Fibroblast of skin of right biceps (primary cell): ENCODE measurements around the gene LYZL1.
"Not testable (repeated sequence)": the region's sequence is repeated elsewhere in the genome, so short reads cannot be mapped to it uniquely, and the experiment has no call there.

Source experiments
- DNase-seq: peaks from one replicate; pipeline ENCODE4 v3.0.0-alpha.2; 2013

LYZL1 gene

DNA sequence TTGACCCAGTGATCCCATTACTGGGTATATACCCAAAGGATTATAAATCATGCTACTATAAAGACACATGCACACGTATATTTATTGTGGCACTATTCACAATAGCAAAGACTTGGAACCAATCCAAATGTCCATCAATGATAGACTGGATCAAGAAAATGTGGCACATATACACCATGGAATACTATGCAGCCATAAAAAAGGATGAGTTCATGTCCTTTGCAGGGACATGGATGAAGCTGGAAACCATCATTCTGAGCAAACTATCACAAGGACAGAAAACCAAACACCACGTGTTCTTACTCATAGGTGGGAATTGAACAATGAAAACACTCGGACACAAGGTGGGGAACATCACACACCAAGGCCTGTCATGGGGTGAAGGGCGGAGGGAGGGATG is 48.7 kb downstream of the LYZL1 start:
- DNase-seq, result not testable (repeated sequence)

DNA sequence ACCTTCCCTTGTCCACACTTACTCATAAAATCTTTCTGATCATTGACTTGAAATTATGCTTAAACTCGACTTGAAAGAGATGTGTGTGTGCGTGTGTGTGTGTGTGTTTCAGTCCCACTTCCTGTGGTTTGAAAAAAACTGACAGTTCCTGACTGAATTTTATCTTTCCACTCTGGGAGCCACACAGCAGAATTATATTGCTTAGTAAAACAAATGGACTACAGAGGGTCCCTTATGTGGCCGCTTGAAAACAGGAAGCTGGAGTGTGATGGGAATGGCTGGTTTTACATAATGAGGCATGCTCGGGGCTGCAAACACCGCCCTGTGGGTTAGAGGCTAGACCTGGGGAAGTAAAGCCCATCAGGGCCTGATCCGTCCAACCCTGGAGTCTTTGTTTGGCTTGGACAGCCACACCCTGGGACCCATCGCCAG is 54.8 kb downstream of the LYZL1 start:
- no peak for DNase-seq

DNA sequence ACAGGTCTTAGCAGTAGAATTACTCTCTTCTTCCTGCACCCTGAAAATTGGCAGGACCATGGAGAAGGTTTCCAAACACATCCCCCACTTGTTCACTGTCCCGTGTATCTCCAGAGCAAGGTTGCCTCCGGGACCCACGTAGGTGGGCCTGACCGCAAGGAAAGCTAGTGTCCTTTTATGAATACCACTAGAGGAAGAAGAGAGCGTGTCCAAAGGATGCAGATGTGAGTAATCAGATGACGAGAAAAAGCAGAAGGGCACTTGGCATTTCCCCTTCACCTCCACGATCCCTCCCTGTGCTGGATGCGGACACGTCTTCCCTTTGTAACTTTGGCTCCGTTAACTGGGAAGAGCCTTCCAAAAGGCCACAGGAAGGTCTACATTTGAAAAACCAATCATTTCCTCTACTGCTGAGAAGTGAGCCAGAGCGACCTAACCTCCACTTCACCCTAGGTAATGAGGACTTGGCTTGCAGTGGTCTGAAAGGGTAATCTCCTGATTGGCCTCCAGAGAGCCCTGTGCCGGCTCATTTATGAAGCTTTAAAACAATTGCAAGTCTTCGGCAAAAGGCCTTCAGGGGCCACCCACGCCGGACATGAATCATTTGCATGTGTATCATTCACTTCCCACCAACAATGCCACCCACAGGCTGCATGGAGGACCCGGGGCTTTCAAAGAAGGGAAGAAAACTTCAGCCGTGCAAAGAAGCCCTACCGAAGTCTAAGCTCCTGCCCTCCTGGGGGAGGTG is 55.4 kb downstream of the LYZL1 start:
- DNase-seq, result peak; percentile 56

DNA sequence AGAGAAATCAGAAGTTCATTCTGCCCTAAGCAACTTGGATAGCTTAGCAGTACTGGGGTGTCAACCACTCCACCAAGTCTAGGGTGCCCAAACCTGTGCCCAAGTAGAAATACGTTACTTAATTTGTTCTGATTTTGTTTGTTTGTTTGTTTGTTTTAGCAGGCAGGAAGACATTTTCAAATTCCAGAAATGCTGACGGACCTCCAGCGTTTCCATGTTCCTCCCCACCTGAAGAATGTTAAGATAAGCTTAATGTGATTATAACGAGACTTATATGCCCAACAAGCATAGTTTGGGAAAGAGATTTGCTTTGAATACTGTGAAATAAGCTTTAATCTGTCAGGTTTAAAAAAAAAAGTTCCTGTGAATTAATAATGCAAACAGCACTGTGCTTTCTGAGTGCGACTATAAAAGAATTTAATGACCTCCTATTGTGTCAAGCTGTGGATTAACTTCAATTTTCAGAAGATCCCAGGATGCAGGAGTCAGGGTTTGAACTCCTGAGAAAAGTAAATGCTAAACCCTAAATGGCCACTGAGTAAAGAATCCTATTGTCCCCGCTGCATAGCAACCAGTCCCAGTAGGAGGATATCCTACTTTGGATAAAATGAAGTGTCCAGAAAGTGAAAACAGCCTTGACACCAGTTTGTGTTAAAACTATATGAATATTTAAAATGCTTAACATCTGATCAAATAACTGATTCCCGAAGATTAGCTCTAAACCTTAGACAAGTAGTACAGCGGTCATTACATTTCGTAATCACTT is 56.5 kb downstream of the LYZL1 start:
- no peak for DNase-seq

DNA sequence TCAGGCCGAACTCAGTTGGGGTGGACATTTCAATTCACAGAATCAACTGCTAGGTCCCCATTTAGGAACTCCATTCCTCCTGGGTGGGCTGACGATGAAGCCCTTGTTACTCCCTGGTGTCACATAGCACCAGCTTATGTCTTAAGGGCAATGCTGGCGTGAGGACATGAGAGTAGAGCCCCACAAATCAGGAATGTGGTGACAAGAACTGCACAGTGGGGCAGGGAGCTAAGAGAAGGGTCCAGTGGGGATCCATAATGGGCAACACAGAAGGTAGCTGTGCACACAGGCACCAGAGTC is 57.0 kb downstream of the LYZL1 start:
- DNase-seq, result no peak

DNA sequence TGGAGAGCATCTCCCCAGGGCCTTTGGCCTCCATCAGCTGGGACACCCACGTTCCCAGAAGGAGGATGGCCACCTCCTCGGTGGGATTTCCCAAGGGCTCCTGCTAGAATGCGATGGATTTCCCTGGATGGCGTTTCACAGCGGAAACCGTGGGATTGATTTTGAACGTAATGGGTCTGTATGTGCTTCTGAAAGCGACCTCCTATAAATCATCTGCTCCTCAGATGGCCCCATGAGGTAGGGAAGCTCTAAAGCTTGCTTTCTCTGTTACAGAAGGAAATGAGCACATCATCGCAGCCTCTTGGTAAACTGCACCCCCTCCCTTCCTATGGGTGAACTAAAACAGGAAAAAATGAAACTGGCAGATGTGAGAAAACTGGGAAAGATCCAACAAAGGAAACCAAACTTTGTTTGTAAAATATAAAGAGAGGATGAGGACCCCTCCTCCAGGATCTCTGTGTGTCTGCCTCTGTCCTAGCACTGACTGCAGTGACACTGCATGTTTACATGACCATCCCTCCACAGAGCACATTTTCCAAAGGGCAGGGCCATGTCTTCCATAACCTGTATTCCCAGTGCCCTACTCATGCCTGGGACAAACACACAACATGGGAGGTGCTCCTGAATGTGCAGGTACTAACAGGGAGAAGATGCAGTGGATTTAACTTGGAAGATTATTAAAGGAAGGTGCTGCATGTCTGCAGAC is 57.6 kb downstream of the LYZL1 start:
- DNase-seq, result no peak

DNA sequence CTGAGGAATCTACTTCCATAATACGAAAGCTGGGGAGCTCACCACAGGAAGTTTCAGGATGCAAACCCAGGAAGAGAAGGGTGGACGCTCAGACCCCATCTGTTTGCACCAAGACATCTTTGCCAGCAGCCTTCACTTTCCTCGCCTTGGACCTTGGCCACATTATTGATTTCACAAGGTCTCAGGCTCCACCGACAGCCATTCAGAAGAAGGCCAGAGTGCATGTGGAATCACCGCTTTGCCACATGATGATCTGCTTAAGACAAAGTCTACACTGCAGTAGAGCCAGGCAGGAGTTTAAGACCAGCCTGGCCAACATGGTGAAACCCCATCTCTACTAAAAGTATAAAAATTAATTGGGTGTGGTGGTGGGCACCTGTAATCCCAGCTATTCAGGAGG is 60.0 kb downstream of the LYZL1 start:
- no peak for DNase-seq

DNA sequence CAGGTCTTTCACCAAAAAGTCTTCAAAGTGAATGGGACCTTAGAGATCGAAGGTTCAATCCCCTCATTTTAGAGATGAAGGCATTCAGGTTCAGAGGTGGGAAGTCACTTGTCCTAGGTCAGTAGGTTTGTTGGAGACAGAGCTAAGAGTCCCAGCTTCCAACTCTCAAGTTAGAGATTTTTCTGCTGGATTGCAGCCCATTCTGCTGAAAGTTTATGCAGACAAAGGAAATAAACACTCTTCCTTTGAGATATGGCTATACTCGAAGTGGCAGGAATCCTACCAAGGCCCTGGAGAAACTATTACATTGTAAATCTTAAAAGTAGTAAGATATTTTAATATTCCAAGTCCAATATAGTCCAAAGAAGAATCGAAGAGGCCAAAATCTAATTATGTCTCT is 64.4 kb downstream of the LYZL1 start:
- DNase-seq, result no peak

DNA sequence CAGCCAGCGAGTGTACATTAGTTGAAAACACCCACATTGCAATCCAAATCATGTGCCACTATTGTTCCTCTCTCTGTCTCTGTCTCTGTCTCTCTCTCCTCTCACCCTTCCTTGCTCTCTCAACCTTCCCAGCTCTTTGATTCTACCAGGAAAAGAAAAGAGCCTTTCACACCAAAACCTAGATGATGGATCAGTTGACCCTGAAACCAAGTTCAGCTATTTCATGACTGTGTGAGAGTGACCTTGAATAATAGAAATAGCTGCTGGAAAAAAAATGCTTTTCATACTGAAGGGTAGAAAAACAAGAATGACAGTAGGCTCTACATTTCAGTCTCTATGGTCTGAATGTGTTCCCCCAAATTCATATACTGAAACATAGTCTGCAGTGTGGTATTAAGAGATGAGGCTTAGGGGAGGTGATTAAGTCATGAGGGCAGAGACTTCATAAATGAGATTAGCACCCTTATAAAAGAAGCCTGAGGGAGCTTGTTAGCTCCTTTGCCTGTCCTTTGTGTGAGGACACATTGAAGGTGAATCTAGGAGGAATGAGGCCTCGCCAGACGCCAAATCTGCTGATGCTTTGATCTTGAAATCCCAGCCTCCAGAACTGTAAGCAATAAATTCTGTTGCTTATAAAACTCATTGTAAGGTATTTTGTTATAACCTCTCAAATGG is 65.2 kb downstream of the LYZL1 start:
- no peak for DNase-seq

DNA sequence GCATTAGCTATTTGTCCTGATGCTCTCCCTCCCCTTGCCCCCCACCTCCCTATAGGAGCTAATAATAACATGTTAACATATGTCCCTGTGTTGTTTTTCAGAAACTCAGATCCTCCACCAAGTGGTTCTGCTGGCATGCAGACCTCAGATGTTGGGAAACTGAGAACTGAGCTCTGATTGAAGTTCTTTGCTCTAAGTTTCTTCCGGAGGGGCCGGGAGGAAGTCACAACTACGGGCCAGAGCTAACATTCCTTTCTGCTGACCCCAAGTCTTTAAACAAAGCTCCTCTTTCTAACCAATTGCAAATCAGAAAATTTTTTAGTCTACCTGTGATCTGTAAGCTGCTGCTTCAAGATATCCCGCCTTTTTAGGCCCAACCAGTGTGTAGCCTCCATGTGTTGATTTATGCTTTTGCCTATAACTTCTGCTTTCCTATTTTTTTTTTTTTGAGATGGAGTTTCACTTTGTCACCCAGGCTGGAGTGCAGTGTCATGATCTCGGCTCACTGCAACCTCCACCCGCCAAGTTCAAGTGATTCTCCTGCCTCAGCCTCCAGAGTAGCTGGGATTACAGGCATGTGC is 66.6 kb downstream of the LYZL1 start:
- DNase-seq, result no peak

DNA sequence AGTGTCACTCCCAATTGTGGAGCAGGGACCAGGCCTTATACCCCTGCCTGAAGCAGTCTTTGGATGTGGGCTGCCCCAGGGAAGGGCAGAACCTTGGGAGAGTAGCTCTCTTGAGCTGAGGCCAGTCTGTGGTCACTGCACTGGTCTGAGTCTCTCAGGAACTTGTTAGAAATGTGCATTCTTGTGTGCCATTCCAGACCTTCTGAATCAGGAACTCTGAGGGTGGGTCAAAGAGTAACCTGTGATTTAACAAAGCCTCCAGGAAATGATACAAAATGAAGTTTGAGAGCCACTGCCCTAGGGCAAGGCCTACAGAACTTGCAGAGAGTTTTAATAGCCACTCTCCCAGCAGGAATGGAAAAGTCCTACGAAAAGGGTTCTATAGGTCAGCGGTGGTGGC is 68.1 kb downstream of the LYZL1 start:
- DNase-seq, result no peak

DNA sequence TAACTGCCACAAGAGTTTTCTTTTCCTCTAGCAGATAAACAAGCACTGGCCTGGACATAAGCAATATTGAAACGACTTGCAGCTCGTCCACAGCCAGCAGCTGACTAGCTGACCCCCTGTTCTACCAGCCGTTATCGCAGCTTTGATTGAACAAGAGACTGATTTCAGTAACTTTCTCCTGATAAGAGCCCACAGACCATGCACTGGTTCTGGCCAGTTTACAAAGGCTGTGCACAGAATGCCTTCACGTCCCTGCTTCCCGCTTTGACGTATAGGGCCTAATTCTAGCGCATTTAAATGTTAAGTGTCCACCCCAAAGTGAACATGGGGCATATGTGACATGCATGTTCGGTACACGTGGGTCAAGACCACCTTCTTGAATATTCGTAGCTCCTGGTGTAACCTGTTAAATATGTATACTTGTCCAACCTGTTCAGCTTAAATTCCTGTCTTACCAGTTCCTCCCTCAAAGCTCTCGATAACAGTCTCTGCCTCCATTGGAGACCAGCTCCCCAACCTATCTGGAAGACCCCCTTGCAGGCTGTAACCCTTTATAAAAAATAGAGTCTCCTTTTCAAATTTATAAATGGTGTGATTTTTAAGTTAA is 69.2 kb downstream of the LYZL1 start:
- no peak for DNase-seq

DNA sequence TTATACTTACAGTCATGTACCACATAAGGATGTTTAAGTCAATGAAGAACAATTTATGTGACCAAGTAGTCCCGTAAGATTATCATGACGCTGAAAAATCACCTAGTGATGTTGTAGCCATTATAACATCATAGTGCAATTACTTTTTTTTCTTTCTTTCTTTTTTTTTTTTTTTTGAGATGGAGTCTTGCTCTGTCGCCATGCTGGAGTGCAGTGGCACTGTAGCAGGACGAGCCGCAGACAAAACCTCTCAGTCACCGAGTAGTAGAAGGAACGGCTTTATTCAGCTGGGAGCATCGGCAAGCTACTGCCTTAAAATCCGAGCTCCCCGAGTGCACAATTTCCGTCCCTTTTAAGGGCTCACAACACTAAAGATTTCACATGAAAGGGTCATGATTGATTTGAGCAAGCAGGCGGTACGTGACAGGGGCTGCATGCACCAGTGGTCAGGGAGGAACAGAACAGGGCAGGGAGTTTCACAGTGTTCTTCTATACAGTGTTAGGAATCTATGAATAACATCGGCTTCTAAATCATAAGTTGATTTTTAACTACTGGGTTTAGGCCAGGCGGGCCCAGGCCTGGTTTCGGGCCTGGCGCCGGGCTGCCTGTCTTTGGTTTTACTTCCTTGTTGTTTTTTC is 71.5 kb downstream of the LYZL1 start:
- not testable (repeated sequence) for DNase-seq
